CD8-positive, alpha-beta memory T cell (primary cell): ENCODE results near the gene LAMA2. TPM values are rescaled to one million over a fixed set of nuclear protein-coding genes. Genes with fewer than 3 reads are reported as not detected.
A peak's percentile ranks its signal among the peaks of the same experiment; 100 is the strongest.

Experiments used
- CTCF ChIA-PET: fragments of 350-600 bp; sonication (Branson Sonifier 250); formaldehyde crosslinking; loops from one replicate; lab custom pipeline; 2021; ENCODE audit warnings: antibody characterized with exemption; lab: Charles Lee
- POLR2A ChIA-PET: fragments of 350-600 bp; sonication (Branson Sonifier 250); formaldehyde crosslinking; loops from one replicate; lab custom pipeline; 2021; ENCODE audit warnings: antibody characterized with exemption; lab: Charles Lee
- DNase-seq, 5 donors: peaks; one replicate each; pipeline versions ENCODE4 v3.0.0 to v3.0.0-alpha.2; 2020 to 2022; ENCODE audit warnings: mixed read lengths in 1 of 5
- H3K27ac ChIP-seq: one replicate; pipeline ENCODE4 v1.7.0; 2013; ENCODE audit warnings: low read depth, mild to moderate bottlenecking, low read length, moderate library complexity
- H3K27me3 ChIP-seq: 2 replicates; pipeline ENCODE4 v1.7.0; 2013; ENCODE audit warnings: low read length, mild to moderate bottlenecking; ENCODE audit not compliant: insufficient read depth, poor library complexity, severe bottlenecking
- H3K36me3 ChIP-seq: 2 replicates; pipeline ENCODE4 v1.7.0; 2013; ENCODE audit warnings: mild to moderate bottlenecking, low read length, moderate library complexity; ENCODE audit not compliant: insufficient read depth
- H3K4me1 ChIP-seq: 2 replicates; pipeline ENCODE4 v1.7.0; 2013; ENCODE audit warnings: mild to moderate bottlenecking, low read length, moderate library complexity; ENCODE audit not compliant: insufficient read depth
- H3K4me3 ChIP-seq: 2 replicates; pipeline ENCODE4 v1.7.0; 2013; ENCODE audit warnings: mild to moderate bottlenecking, low read length
- H3K9me3 ChIP-seq: 2 replicates; pipeline ENCODE4 v1.7.0; 2013; ENCODE audit warnings: mild to moderate bottlenecking, low read length
- H3K27ac Mint-ChIP-seq, 8 donors: one replicate each; pipeline ENCODE4 v1.8.0; 2020 to 2021; ENCODE audit warnings: mixed read lengths in 8 of 8, mild to moderate bottlenecking in 6 of 8, inconsistent platforms in 3 of 8, moderate library complexity in 3 of 8
- H3K27me3 Mint-ChIP-seq, 2 donors: one replicate each; pipeline ENCODE4 v1.8.0; 2020 to 2021; ENCODE audit warnings: mixed read lengths in 2 of 2, mild to moderate bottlenecking in 1 of 2, moderate library complexity in 1 of 2
- H3K36me3 Mint-ChIP-seq, 3 donors: one replicate each; pipeline ENCODE4 v1.8.0; 2020 to 2021; ENCODE audit warnings: mixed read lengths in 3 of 3, inconsistent platforms in 1 of 3, mild to moderate bottlenecking in 1 of 3
- H3K4me1 Mint-ChIP-seq, 3 donors: one replicate each; pipeline ENCODE4 v1.8.0; 2020 to 2021; ENCODE audit warnings: mixed read lengths in 3 of 3, inconsistent platforms in 1 of 3, mild to moderate bottlenecking in 1 of 3
- H3K4me3 Mint-ChIP-seq, 7 donors: one replicate each; pipeline ENCODE4 v1.8.0; 2020 to 2021; ENCODE audit warnings: mixed read lengths in 7 of 7, mild to moderate bottlenecking in 6 of 7, moderate library complexity in 4 of 7, inconsistent platforms in 2 of 7
- H3K9me3 Mint-ChIP-seq, 5 donors: one replicate each; pipeline ENCODE4 v1.8.0; 2020 to 2022; ENCODE audit warnings: mixed read lengths in 5 of 5, mild to moderate bottlenecking in 3 of 5, moderate library complexity in 2 of 5, inconsistent platforms in 1 of 5
- polyA plus RNA-seq: library from polyadenylated mRNA; unstranded; fragments of 300-500 nt; fragmentation: Illumina TruSeq; gene quantifications from one replicate; pipeline ENCODE4 v1.2.3, GENCODE V29; 2021
- total RNA-seq, 2 experiments: library from RNA; stranded (reverse); gene quantifications; one replicate each; pipeline ENCODE4 v1.2.3, GENCODE V29; 2021

Gene LAMA2
- total and polyA plus RNA-seq, 3 experiments from 2014 or later, result 0.09 to 0.96 (median 0.45) TPM

- POLR2A ChIA-PET, result no interaction called here
- Mint-ChIP-seq H3K27me3 (peaks cover 0 to 7% of the 10 kb centered on the region in 2 donors), H3K27ac (no peak overlapping the region), H3K4me1 (no peaks in the 10 kb centered on the region), H3K4me3 (no peak overlapping the region), H3K9me3 (no peaks in the 10 kb centered on the region), H3K36me3 (no peaks in the 10 kb centered on the region)
- H3K4me3 ChIP-seq, result no peak overlapping the region
- CTCF ChIA-PET, result interaction anchor here (1.7 kb wide), 1 partner anchor 19 kb away, joined by 7 read pairs; no protein-coding TSS in a partner anchor
- H3K27ac ChIP-seq, result no peak overlapping the region
- no peaks in the 10 kb centered on the region for H3K36me3 ChIP-seq
- H3K27me3 ChIP-seq, result no peaks in the 10 kb centered on the region
- no peaks in the 10 kb centered on the region for H3K4me1 ChIP-seq
- DNase-seq, result no peak
- H3K9me3 ChIP-seq, result no peaks in the 10 kb centered on the region
These were observed 468.9 kb downstream of the LAMA2 start for GRCh38 chr6:129351807-129352206.

- DNase-seq, result no peak
- Mint-ChIP-seq H3K4me1 (peaks cover 0 to 5% (median 0%) of the 10 kb centered on the region in 3 donors), H3K27me3 (peaks cover 0 to 8% of the 10 kb centered on the region in 2 donors), H3K27ac (no peak overlapping the region), H3K4me3 (no peak overlapping the region), H3K36me3 (no peaks in the 10 kb centered on the region), H3K9me3 (no peaks in the 10 kb centered on the region)
- H3K36me3 ChIP-seq, result no peaks in the 10 kb centered on the region
- CTCF ChIA-PET, result no interaction called here
- no peaks in the 10 kb centered on the region for H3K27me3 ChIP-seq
- no peaks in the 10 kb centered on the region for H3K9me3 ChIP-seq
- POLR2A ChIA-PET, result no interaction called here
- no peaks in the 10 kb centered on the region for H3K4me1 ChIP-seq
- H3K4me3 ChIP-seq, result no peak overlapping the region
- no peak overlapping the region for H3K27ac ChIP-seq
These were observed 470.1 kb downstream of the LAMA2 start for GRCh38 chr6:129353067-129353466.

- DNase-seq, result no peak
- H3K27me3 ChIP-seq, result no peaks in the 10 kb centered on the region
- H3K27ac Mint-ChIP-seq, result no peak overlapping the region
- H3K4me3 ChIP-seq, result no peak overlapping the region
- no peaks in the 10 kb centered on the region for H3K36me3 ChIP-seq
- H3K36me3 Mint-ChIP-seq, result no peaks in the 10 kb centered on the region
- no peaks in the 10 kb centered on the region for H3K9me3 ChIP-seq
- no peaks in the 10 kb centered on the region for H3K4me1 ChIP-seq
- POLR2A ChIA-PET, result no interaction called here
- CTCF ChIA-PET, result no interaction called here
- peaks cover 0 to 17% of the 10 kb centered on the region in 2 donors for H3K27me3 Mint-ChIP-seq
- no peaks in the 10 kb centered on the region for H3K9me3 Mint-ChIP-seq
- H3K27ac ChIP-seq, result no peak overlapping the region
- peaks cover 0 to 5% (median 0%) of the 10 kb centered on the region in 3 donors for H3K4me1 Mint-ChIP-seq
- H3K4me3 Mint-ChIP-seq, result no peak overlapping the region
These were observed 473.2 kb downstream of the LAMA2 start for GRCh38 chr6:129356129-129356528.

GRCh38 chr6:129359811-129360681, 477.1 kb downstream of the LAMA2 start:
- Histone ChIP-seq H3K27ac (no peak overlapping the region), H3K4me1 (no peaks in the 10 kb centered on the region), H3K4me3 (no peak overlapping the region), H3K27me3 (no peaks in the 10 kb centered on the region), H3K9me3 (no peaks in the 10 kb centered on the region), H3K36me3 (no peaks in the 10 kb centered on the region)
- H3K27ac Mint-ChIP-seq, result no peak overlapping the region
- POLR2A ChIA-PET, result no interaction called here
- H3K27me3 Mint-ChIP-seq, result peaks cover 4 to 27% of the 10 kb centered on the region in 2 donors
- H3K4me1 Mint-ChIP-seq, result peaks cover 0 to 6% (median 5%) of the 10 kb centered on the region in 3 donors
- CTCF ChIA-PET, result no interaction called here
- H3K9me3 Mint-ChIP-seq, result no peaks in the 10 kb centered on the region
- no peak for DNase-seq
- no peaks in the 10 kb centered on the region for H3K36me3 Mint-ChIP-seq
- no peak overlapping the region for H3K4me3 Mint-ChIP-seq

- peaks cover 4 to 27% of the 10 kb centered on the region in 2 donors for H3K27me3 Mint-ChIP-seq
- no peak overlapping the region for H3K4me3 ChIP-seq
- H3K27ac ChIP-seq, result no peak overlapping the region
- H3K4me3 Mint-ChIP-seq, result no peak overlapping the region
- DNase-seq, result no peak
- no peaks in the 10 kb centered on the region for H3K4me1 ChIP-seq
- CTCF ChIA-PET, result no interaction called here
- no peaks in the 10 kb centered on the region for H3K9me3 ChIP-seq
- no peaks in the 10 kb centered on the region for H3K27me3 ChIP-seq
- H3K4me1 Mint-ChIP-seq, result peaks cover 0 to 6% (median 5%) of the 10 kb centered on the region in 3 donors
- POLR2A ChIA-PET, result no interaction called here
- H3K9me3 Mint-ChIP-seq, result no peaks in the 10 kb centered on the region
- H3K27ac Mint-ChIP-seq, result no peak overlapping the region
- H3K36me3 ChIP-seq, result no peaks in the 10 kb centered on the region
- no peaks in the 10 kb centered on the region for H3K36me3 Mint-ChIP-seq
These were observed 477.7 kb downstream of the LAMA2 start for GRCh38 chr6:129360682-129360955.

- no peaks in the 10 kb centered on the region for H3K9me3 ChIP-seq
- H3K4me3 Mint-ChIP-seq, result no peak overlapping the region
- H3K27me3 Mint-ChIP-seq, result peaks cover 4 to 20% of the 10 kb centered on the region in 2 donors
- CTCF ChIA-PET, result no interaction called here
- no peaks in the 10 kb centered on the region for H3K4me1 ChIP-seq
- no peaks in the 10 kb centered on the region for H3K36me3 Mint-ChIP-seq
- no peak for DNase-seq
- no peak overlapping the region for H3K27ac ChIP-seq
- POLR2A ChIA-PET, result no interaction called here
- no peaks in the 10 kb centered on the region for H3K27me3 ChIP-seq
- no peak overlapping the region for H3K4me3 ChIP-seq
- no peaks in the 10 kb centered on the region for H3K36me3 ChIP-seq
- H3K27ac Mint-ChIP-seq, result peak overlapping the region in 1 of 8 donors; percentile 75
- peaks cover 3 to 10% (median 4%) of the 10 kb centered on the region in 3 donors for H3K4me1 Mint-ChIP-seq
- no peaks in the 10 kb centered on the region for H3K9me3 Mint-ChIP-seq
These were observed 481.1 kb downstream of the LAMA2 start for GRCh38 chr6:129364037-129364436.

GRCh38 chr6:129364767-129365166, 481.8 kb downstream of the LAMA2 start:
- no peak for DNase-seq
- ChIA-PET POLR2A (no interaction called here), CTCF (no interaction called here)
- Histone ChIP-seq H3K36me3 (no peaks in the 10 kb centered on the region), H3K27me3 (no peaks in the 10 kb centered on the region), H3K4me1 (no peaks in the 10 kb centered on the region), H3K9me3 (no peaks in the 10 kb centered on the region), H3K4me3 (no peak overlapping the region), H3K27ac (no peak overlapping the region)
- Mint-ChIP-seq H3K27ac (peak overlapping the region in 1 of 8 donors; percentile 86), H3K36me3 (no peaks in the 10 kb centered on the region), H3K9me3 (no peaks in the 10 kb centered on the region), H3K4me3 (no peak overlapping the region), H3K4me1 (peaks cover 8 to 13% (median 11%) of the 10 kb centered on the region in 3 donors), H3K27me3 (peaks cover 4 to 18% of the 10 kb centered on the region in 2 donors)

- ChIA-PET POLR2A (interaction anchor here (0.5 kb wide), 1 partner anchor 30 kb away, joined by 6 read pairs; no protein-coding TSS in a partner anchor), CTCF (no interaction called here)
- H3K27me3 Mint-ChIP-seq, result peaks cover 0 to 8% of the 10 kb centered on the region in 2 donors
- Histone ChIP-seq H3K36me3 (no peaks in the 10 kb centered on the region), H3K4me3 (no peak overlapping the region), H3K9me3 (no peaks in the 10 kb centered on the region), H3K27ac (no peak overlapping the region), H3K4me1 (peaks cover 6% of the 10 kb centered on the region), H3K27me3 (no peaks in the 10 kb centered on the region)
- peaks cover 15 to 18% (median 15%) of the 10 kb centered on the region in 3 donors for H3K4me1 Mint-ChIP-seq
- no peaks in the 10 kb centered on the region for H3K9me3 Mint-ChIP-seq
- DNase-seq, result no peak
- H3K27ac Mint-ChIP-seq, result peak overlapping the region in 2 of 8 donors; percentile 1 to 2
- H3K4me3 Mint-ChIP-seq, result no peak overlapping the region
- H3K36me3 Mint-ChIP-seq, result no peaks in the 10 kb centered on the region
These were observed 485.1 kb downstream of the LAMA2 start for GRCh38 chr6:129368076-129368475.
